CD4-positive, alpha-beta T cell treated with Interferon alpha-2 for 1 hour (primary cell): Measurements from ENCODE around the gene B4GALT3.

ENCODE experiments used
- DNase-seq, 2 donors: peaks; one replicate each; pipeline ENCODE4 v3.0.0-alpha.2; 2020 to 2022

Gene B4GALT3

DNA sequence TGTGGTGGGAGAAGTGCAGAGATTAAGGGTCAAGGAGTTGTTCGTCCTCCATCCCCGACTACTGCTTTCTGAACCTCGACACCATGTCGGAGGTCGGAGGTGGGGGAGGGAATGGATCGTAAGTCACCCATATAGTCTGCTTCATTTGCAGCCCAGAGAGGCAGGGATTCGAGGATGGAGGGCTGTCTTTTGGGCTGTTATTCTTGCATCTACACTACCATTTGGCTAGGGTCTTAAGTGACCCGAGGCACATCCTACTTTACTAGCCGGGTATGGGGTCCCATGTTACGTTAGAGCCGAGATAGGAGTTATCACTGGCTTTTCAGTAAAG lies 17.4 kb downstream of the B4GALT3 start:
- no peak for DNase-seq

DNA sequence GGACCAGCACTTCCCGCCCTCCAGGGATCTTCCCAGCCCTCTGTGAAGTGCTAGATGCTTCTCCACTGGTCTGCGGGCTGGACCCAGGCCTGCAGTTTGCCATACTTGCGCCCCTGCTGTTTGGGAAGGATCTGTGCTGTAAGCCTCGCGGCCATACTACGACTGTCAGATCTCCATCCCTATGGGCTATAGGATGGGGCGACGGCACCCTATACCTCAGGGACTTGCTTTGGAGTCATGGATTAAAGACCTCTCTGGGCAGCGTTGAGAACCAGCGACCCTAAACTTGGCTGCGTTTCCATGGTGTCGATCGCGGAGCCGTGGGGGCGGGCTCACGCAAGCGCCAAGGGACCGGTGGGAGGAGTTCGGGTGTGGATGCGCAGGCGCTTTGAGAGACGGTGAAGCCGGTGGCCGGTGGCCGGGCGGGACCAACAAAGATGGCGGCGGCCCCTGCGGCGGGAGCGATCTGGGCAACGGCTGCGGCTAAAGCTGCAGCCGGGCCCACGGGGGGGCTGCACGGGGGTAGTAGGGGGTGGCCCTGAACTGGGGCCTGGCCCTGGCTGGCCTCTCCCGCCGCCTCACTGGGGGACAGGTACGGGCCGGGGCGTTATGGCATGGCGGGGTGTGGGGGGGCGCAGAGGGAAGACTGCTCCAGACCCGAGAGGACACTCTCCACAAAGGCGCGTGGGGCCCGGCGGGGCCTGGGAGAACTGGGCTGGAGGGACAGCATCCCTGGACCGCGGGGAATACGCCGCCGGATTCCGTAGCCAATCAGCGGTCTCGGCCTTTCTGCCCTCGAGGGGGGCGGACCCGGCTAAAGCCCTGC lies 18.0 kb downstream of the B4GALT3 start, which contains the start of gene USP21:
Gene USP21 (plus strand): TSS at position 414 of the 826 bp plus-strand sequence. CDS start 1,141 bp downstream, outside the sequence.
- peak; percentile 91 to 94 for DNase-seq

DNA sequence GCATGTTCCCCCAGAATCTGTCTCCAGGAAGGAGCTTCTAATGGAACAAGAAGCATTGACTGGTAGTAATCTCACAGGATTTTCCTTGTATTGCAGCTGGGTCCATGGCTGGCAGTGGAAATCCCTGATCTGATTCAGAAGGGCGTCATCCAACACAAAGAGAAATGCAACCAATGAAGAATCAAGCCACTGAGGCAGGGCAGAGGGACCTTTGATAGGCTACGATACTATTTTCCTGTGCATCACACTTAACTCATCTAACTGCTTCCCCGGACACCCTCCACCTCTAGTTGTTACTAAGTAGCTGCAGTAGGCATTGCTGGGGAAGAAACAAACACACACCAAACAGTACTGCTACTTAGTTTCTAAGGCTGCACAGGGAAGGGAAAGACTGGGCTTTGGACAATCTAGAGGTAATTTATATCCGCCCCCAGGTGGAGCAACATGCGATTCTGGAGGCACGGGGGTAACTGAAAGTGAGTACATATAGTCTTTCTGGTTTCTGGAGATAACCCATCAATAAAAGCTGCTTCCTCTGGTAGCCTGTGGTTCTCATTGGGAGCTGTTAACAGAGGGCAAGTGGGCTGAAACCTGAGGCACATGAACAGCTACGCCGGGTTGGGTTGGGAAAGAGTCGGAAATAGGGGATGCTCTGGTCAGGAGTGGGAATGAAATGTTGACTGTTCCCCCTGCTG lies 18.8 kb downstream of the B4GALT3 start:
- no peak for DNase-seq

DNA sequence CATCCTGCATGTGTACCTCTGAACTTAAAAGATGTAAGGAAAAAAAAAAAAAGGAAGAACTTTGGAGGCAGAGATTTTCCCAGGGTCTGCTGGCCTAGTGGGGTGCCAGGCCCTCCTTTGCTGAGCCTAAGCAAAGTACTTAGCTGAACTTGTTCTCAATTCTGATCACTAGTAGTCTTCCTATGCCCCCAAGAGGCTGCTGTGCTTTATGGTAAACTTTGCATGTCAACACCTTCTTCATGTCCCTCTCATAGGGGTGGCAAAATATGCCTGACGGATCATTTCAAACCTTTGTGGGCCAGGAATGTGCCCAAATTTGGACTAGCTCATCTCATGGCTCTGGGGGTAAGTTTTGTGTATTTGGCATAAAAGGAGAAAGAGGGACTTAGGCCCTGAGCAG lies 19.4 kb downstream of the B4GALT3 start:
- DNase-seq = no peak

DNA sequence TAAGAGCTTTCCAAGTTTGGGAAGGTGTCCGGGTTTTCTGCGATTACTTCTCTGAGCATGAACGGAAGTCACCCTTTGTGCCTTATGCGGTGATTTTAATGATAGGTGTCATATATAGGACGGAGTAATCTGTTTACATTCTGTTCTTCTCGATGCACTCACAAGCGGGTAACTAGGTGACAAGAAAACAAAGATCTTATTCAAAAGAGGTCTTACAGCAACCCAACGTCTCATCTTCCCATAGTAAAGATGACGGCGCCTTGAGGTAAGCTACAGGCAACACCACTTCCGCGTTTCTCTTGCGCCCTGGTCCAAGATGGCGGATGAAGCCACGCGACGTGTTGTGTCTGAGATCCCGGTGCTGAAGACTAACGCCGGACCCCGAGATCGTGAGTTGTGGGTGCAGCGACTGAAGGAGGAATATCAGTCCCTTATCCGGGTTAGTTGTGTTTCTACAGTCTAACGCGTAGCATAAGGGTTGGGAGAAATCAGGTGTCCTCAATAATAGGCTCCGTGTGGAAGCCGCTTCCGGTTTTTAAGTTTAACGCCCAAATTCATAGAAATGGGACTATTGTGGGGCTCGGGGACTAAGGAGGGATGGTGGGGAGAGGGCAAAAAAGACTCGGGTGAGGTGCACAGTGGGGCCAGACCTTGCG lies 23.5 kb downstream of the B4GALT3 start, which contains the start of gene UFC1:
Gene UFC1 (plus strand): TSS at position 297 of the 656 bp plus-strand sequence. CDS start 20 bp downstream, at position 317.
- peak; percentile 87 to 92 for DNase-seq

DNA sequence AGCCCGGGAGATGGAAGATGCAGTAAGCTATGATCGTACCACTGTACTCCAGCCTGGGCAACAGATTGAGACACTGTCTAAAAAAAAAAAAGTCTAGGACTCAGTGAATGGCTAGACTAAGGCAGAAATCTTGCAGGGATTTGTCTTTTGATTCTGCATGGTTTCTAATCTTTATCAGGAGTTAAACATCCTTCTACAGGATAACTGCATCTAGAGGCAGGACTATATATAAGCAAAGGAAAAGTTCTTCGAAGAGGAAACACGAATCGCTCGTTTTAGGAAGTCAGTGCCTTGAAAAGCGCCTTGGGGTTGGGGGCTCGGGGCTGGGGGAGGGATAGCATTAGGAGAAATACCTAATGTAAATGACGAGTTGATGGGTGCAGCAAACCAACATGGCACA lies 24.1 kb downstream of the B4GALT3 start:
- no peak for DNase-seq

DNA sequence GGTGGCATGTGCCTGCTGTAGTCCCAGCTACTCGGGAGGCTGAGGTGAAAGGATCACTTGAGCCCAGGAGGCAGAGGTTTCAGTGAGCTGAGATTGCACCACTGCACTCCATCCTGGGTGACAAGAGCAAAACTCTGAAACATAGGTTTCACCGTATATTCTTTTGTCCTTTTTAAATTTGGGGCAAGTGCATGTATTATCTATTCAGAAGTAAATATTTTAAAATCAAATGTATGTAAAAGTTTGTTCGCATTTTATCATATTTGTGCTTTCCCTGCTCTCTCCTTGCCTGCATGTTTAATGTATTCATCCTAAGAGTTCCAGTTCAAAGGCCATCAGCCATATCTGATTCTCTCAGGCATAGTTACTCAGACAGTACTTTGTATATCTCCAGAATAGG lies 31.5 kb downstream of the B4GALT3 start:
- no peak for DNase-seq

DNA sequence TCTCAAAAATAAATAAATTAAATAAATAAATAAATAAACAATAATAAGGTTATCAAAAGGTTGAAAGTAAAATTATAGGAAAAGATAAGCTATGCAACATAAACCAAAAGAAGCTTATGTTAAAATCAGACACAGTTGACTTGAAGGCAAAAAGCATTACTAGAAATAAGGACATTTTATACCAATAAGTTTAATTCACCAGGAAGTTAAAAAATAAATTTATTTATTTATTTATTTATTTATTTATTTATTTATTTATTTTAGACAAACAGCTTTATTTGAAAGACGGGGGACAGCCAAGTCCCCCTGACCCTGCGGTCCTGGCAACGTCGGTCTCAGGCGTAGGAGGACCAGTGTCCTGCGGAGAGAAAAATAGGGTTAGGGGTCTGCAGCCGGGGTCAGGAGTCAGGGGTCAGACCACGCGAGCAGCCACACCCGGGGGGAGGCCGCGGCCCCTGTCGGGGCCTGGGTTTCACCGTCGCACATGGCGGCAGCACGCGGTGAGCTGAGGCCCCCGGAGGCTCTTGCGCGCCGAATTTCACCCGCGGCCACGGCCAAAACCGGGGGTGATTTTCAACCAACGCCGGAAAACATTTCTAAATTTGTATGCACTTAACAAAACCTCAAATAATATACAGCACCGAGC lies 36.4 kb downstream of the B4GALT3 start:
- DNase-seq = no peak

DNA sequence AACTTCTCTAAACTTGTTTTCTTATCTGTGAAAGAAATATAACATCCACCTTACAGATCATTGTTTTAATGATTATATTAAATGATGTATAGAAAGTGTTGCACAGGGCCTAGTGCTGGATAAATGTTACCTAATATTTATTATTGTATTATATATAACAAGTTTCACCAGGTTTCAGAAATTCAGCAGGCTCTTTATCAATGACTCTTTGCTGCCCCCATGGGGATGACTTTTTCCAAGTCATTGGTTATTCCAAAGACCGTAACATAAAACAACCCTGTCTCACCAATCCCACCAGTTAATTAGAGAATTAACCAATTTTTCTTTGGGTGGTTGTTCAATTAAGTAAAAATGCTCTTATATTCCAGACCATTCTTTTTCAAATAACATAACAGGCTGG lies 37.5 kb downstream of the B4GALT3 start:
- DNase-seq = peak; percentile 50 to 71

DNA sequence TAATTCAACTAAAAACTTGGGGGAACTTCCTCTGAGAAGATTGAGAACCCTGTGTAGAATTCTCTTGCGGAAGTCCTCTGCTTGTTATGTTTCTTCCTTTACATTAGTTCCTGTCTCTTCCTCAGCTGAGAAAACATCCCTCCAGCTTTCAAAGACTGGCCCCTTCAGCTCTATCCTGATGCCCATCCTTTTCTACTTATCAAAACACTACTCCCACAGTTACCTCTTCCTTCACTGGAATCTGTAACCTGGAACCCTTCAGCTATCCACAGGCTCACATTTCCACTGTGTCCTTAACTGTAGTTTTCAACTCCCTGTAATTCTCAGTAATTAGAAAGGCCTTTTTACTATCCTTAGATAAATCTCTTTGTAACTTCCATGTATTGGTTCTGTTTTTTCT lies 38.9 kb downstream of the B4GALT3 start:
- DNase-seq = no peak

DNA sequence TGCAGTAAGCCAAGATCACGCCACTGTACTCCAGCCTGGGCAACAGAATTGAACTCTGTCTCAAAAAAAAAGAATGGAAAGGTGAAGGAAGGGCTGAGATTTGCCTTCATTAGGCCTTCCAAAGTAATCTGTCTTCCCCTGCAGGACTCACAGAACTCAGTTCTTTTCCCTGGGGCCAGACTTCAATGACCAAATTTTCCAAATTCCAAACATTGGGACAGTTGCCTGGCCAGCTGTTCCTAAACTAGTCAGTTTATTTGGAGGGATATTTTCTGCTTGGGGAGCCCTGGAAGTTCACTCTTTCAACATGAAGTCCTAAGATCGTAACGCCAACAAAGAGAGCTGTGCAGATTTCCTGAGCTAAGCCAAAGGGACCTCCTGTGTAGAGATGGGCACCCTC lies 39.4 kb downstream of the B4GALT3 start:
- DNase-seq = no peak

DNA sequence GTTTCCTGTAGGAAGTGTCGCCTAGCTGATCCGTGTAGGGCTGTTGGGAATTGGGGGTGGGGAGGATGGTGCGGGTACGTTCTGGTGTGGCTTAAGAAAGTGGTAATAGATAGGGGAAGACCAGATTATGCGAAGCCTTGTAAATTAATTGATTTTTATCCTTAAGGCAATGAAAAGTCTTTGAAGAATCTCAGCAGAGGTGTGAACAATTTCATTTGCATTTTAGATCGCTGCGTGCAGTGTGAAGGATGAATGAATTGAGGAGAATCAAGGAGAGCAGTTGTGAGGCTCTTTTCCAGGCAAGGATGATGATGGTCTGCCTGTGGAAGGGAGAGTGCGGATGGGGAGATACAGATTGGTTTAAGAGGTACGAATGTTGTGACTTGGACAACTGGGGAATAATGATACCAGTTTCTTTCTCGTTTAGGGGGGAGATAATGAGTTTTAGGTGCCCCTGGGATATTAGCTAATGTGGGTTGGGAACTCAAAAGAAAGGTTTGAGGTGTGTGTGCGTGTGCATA lies 44.0 kb downstream of the B4GALT3 start:
- DNase-seq = no peak

DNA sequence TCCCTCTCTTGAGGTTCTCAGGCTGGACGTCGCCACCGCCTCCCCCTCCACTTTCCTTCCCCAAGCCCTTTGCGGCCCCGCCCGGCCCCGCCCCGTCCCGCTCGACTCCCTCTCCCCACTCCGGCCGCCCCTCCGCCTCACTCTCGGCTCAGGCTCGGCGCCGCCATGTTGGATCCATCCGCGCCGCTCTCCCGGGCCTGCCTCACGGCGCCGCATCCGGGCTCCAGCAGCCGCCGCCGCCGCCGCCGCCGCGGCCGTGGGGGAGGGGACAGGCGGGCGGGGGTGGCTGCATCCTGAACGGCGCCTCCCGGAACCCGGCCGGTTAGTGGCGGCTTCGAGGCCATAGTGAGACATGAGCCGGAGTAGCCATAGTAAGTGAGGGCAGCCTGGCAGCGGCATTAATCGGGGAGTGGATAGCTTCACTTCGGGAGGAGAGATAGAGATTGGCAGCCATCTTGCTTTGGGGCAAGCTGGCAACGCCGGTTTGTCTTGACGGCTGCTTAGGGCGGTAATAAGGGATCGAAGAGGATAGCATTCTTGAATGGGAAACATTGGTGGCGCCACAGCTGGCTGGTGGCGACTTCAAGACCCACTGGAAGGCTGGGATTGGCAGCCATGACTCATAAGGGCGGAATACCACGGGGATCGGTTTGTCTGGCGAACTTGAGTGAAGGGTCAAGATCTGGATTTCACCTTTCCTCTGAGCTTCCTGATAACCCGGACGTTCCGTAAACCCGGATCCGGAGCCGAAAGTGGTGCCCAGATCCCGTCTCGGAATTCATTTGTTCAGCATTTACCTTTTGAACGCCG lies 44.7 kb downstream of the B4GALT3 start, which contains the start of gene DEDD:
Gene DEDD (minus strand): TSS at position 258 of the 810 bp plus-strand sequence. CDS start 8,205 bp downstream, outside the sequence.
- peak; percentile 95 to 97 for DNase-seq

DNA sequence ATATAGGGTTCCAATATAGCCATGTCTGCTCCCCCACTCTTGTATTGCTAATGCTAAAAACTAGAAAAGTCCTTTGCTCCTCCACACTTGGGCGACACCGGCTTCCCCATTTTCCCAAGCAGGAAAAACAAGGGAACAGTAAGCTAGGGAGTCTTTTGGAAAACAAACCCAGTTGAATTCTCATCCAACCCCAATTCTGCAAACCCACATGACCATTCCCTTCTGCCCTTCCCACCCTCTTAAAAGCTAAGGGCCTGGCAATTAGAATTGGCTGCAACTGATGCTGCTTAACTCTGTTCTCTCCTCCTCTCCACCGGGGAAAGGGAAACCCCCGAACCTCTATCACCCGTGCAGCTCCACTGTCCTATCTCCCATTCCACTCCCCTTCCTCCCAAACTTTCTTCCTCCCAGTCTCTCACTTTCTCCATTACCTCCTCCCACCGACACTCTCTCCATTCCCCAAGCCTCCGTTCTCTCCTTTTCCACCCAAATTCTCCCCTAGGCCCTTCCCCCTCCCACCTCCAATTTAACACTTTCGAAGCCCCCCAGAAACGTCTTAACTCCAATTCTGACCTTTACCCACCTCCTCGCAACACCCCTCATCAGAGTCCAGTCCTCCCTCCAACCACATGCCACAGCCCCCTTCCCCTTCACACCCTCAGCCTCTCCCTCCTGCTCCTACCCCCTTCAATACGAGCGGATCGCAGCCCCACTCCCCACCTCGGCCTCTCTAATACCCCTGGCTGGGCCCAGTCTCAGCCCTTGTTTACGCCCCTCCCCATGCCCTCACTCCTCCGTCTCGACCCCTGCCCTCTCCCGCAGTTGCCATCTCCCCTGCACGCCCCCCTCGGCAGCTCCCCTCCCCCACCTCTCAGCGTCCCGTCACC lies 45.5 kb downstream of the B4GALT3 start:
- DNase-seq = peak in 1 of 2 donors; percentile 33

DNA sequence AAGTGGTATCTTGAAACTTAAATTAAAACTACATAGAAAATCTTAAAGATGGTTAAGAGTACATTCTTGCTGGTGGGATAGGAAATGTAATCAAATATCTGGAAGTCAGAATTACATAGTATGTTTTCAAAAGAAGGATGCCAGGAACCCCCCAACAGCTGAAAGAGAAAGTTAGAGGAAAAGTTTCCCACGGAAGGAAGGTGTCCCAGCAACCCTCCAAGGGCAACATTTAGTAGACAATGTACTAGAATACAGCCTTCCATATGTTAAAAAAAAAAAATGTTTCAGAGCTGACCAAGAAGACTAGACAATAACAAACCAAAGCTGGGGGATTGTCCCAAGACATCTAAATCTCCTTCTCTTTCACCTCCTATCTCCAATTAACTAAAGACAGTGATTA lies 47.0 kb downstream of the B4GALT3 start:
- DNase-seq = no peak

DNA sequence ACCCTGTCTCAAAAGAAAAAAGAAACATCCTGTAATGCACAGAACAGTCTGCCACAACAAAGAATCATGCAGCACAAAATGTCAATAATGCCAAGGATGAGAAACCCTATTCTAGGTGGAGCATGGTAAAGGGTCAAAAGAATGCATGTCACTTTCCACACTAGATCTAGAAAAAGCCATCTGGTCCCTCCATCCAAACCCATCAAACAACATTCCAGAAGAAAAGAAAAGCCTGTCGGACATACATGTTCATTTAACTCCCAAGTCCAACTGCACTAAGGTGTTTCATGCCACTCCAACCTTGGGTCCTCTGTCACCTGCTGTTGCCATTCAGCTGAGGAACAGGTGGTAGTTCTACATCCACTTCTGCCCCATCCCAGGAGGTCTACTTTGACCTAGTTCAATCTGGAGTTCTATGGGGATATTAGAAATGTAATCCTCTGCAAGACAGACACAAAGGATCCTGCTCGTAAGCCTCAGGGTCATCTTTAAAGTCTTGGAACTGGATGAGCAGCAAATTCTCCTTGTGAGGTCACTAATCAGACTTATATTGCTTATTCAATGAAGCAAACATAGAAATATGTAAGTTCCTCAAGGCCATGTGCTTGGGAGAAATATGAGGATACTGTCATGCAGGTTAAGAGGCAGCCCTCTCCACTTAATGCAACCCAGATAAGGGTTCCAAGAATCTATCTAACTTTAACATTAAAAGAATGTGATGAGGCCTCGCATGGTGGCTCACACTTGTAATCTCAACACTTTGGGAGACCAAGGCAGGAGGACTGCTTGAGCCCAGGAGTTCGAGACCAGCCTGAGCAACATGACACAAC lies 48.5 kb downstream of the B4GALT3 start:
- DNase-seq = no peak

DNA sequence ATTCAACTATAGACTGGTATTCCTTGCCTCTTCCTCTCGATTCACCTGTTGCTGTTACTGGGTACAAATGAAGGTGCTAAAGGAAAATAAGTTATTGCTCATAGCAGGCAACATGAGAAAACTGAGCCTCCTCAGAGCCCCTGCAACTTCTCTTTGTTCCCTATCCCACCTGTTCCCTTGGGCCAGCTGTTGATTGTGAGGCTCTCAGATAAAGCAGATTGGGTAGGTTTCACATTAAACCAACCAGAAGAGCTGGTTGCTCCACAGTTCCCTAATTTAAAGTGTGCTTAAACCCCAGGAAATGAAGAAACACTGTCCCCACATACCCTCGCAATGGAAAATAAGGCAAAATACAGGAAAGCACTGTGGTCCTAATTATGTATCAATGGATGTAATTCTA lies 49.7 kb downstream of the B4GALT3 start:
- DNase-seq = no peak

DNA sequence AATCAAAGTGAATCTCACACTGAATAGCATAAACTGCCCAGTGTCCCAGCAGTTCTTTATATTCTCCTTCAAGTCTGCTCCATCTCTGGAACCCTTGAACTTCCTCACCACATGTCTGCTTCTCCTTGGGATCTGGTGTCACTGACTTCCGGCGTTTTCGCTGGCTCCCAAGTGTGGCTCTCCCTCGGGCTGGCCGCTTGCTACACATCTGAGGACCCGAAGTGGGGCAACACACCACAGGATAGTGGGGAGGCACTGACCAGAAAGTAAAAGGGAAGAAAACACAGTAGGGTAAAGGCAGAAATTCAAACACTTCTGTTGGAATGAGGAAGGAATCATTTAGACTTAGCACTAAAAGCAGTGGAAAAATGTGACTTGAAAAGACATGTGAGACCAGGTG lies 54.3 kb downstream of the B4GALT3 start:
- DNase-seq = no peak

DNA sequence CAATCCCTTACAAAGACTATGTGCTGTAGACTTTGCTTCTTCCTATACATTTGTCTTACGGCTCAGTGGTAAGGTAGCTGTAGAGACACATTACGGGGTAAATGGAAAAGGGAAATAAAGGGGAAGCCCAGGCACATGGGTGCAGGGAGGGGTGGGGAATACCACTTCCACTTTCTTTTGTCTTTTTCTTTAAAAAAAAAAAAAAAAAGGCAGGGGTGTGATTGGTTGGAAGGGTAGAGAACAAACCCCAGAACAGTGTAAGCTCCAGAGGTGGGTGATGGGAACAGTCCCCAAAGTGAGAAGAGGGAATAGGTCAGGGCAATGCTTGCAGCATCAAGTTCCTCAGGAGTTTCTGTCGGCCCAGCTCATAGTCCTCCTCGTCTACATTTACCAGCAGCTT lies 55.5 kb downstream of the B4GALT3 start:
- peak in 1 of 2 donors; percentile 19 for DNase-seq
